CD4-positive, alpha-beta T cell treated with Interleukin-1 beta for 1 hour (primary cell): Measurements from ENCODE around the gene TMEM150A.
"Not testable (repeated sequence)": the region's sequence is repeated elsewhere in the genome, so short reads cannot be mapped to it uniquely, and the experiment has no call there.

Experiments used
- DNase-seq, 2 donors: peaks; one replicate each; pipeline ENCODE4 v3.0.0-alpha.2; 2020 to 2022

The TMEM150A gene

DNA sequence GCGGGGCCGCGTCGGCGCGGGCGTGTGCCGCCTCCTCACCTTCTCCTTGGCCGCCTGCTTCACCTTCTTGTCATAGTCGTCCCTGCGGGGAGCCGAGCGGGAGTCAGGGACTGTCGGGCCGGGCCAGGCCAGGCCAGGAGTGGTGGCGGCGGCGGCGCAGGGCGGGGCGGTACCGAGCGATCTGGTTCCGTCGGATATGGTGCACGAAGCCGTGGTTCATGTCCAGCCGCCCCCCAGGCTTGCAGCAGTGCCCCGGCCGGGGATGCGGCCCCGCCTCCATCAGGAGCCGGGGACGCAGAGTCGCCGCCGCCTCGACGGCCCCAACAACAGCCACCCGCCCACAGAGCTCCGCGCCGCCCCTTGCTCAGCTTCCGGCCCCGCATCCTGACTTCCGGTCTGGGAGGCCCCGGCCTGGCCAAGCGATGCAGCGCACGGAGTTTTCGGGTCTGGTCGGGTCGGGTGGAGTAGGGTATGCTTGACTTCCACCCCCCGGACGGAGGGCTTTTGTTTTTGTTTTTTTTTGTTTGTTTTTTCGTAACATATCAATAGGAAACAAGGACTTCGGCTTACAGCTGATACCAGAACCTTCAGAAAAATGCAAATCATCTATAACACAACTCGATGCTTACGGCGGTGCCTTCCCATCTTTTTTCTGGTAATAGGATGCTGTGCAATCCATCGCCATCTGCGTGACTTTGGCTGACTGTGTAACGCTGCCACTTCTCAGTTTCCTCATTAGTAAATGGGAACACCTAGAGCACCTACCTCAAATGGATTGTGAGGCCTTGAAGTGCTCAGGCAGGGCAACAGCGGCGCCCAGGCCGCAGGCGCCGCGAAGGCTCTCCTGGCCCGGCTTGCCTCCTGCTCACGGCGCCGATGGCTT is 9.4 kb upstream of the TMEM150A start, which contains the start of gene C2orf68:
C2orf68 (minus strand) TSS at position 362 of the 883 bp plus-strand sequence; CDS start at position 280, 82 bp downstream.
- peak; percentile 84 to 85 for DNase-seq

DNA sequence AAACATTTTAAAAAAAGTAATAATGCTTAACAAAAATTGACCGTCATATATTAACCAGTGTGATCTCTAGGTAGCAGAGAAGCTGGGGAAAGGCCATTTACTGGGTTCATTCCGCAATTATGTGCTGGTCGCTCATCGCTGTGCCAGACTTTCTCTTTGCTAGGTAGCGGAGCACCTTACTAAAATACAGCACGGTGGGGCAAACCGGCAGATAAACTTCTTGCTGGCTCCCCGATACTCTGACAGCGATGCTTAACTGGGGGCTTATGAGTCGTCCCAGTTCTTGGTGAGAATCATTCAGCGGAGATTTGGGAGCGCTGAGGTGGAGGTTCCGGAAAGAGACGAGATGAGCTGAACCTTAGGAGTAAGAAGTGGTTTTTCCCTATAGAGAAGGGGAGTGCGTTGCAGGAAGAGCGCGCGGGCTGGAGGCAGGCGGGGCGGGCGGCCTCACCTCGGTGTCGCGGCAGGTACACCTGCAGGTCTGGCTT is 8.8 kb upstream of the TMEM150A start:
- DNase-seq, result no peak

DNA sequence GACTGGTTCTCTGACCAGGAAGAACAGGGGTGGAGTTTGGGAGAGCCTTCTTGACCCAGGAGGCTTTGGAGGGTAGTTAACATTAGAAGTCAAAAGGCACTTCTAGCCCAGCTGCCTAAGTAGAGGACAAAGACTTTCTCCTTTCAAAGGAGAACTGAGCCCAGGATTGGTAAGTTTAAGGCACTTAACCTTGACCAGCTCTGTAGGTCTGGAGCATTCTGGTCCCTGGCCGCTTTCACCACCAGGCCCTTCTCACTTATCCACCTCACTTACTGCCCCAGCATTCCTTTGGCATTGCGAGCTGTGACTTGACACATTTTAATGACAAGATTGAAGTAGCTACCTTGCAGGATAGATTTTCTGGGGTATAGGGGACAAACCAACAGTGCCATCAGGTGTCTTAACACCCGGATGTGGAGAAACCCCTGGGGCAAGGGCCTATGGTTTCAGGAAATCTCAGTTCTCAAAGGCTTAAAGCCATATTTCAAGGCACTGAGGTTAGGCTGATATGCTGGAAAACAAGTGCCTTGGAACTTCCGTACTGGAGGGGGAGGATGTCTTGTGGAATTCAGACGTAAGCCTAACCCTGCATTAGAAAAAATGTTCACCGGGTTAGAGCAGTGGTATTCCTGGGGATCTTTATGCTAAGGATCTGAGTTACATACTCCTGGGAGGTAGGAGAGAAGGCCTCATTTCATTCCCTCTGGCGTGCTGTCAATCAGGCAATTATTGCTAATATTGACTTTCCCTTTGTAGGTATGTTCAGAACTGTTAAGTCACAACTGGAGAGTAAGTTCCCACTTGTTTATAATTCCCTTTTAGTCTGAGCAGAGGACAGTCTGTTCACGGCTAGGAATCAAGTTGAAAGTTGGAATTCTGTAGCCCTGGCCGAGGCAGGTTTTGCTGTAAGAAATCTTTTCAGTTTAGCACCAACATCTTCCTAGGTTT is 5.0 kb upstream of the TMEM150A start:
- no peak for DNase-seq

DNA sequence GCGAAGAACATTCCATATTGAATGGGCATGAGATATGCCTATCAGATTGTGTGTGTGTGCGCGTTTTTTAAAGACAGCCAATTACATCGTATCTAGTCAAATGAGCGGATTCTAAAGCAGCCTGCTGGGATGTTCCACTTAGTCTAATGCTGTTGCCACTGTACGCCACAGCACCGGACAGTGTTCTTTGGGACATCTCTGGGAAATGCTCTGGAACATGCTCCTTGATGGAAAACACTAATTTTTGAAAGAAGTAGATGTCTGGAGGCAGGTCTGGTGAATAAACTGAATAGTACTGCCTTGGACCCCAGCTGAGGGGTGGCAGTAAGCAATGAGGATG is 3.6 kb upstream of the TMEM150A start:
- DNase-seq, result no peak

DNA sequence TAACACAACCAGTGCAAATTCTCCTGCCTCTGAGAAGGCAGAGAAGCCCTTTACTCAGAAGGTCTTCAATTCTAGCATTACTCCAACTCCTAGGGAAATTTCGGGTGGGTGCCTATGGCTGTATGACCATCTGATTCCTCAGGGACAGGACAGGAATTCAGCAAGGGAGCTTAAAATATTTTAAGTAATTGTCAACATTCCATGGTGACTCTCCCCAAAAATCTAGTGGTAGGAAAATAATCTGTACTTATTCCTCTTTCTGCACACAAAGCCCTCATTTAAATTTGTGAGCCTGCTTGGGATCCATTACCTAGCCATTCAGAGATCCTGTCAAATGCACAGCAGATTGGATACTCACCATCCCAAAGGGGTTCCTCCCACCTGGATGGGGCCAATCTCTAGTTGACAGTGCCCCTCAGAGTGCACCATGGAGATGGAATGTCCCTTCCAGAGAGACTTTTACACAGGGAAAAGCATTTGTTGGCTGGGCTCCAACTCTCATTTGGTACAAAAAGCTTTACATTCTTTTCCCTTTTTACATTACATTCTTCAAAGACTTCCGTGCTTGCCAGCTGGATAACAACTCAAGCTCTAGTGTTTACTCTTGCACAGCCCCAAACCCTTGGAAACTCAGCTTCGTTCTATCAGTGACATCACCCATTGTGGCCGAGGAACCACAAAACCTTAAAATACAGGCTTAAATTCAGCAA is 3.1 kb upstream of the TMEM150A start:
- no peak for DNase-seq

DNA sequence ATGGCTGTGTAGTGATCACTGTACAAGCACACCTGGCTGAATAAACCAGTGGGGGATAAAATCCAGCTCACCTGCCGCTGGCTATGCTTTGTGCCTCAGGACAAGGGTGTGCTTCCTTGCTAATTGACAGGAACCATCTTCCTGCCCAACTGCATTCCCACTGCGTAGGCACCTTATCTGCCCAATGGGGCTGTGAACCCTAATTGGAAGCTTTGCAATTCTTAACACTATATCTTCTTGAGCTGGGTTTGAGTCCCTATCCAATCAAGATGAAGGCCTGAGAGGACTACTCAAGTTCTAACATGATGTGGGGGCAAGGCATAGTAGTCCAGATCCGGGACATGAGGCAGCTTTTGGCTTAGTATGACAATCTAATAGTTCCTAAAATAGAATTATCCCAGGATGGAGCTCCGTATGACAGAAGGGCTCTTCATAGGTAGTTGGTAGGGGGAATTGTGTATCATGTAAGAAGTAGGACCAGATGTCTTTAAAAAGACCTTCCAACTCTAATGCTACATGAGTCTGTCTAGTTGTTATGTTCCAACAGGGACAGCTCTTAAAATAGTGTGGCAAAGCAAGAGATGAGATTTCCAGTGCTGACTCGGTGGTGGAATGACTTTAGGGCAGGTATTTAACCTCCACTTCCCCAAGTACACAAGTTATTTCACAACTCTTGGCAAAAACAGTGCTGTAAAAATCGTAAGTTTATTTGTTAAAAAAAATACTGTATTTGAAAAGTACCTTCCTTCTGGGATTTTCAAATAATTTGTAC is 2.3 kb upstream of the TMEM150A start:
- DNase-seq, result no peak

DNA sequence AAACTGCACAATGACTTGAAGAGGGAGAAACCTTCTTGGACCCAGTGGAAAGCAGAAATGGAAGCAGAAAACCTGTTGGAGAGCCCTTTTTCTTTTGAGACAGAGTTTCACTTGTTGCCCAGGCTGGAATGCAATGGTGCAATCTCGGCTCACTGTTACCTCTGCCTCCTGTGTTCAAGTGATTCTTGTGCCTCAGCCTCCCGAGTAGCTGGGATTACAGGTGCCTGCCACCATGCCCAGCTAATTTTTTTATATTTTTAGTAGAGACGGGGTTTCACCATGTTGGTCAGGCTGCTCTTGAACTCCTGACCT is 1.6 kb upstream of the TMEM150A start:
- DNase-seq, result not testable (repeated sequence)

DNA sequence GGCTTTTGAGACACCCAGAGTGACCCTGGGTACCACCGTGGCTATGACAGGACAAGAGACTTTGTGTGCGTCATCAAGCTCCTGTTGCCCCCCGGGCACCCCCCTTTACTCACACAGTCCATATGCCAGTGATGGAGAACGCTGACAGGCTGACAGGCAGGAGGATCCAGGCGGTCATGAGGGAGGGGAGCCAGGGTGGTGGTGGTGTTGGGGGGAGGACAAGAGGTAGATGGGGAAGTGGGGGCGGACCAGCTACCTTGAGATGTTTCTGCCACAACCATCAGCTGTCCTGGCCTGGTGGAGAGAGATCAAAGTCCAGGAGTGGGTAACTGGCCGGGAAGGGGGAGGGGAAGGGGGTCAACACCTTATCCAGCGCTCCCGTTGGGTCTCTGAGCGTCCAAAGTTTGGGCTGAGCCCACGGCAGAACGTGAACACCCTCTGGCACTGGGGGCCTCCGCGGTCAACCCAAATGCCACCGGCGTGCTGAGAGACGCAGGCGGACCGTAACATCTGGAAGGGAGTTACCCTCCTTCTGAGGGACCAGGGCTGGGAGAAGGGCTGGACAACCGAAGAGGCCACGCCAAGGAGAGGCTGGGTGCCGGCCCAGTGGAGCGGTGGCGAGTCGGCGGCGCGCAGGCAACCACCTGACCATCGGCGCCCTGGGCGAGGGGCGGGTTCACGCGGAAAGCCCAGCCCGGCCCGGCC is 575 bp downstream of the TMEM150A start:
- peak in 1 of 2 donors; percentile 18 for DNase-seq

DNA sequence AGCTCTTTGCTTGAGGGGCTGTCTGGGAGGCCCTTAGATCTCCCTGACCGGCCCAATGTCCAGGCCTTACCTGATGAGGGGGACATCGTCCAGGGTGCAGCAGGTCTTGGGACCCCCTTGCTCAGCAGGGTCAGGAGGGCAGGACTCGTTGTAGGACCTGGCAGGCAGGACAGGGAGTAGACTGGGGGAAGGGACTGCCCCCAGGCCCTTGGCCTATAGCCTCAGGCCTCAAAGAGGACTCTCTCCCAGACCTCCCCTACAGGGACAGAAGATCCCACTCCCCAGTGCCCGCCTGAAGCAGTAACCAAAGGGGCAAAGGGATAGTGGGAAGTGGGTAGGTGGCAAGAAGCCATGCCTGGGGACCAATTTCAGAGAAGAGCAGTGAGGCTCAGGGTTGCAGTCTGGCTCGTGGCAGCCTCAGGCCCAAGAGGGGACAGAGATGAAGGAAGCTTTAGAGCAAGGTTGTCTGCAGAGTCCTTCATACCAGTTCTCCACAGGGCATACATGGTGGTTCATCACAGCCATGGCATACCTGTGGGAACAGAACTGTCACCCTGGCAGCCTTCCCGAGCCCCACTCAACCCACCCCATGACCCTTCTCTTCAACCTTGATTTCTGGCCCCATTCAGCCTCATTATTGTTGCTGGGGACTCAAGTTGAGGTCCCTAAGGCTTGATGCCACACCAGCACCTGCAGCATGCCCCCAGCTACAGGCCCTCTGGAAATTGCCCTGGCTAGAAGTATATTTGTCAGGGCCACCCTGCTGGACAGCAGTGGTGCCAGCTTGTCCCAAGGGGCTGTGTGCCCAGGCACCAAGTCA is 1.3 kb downstream of the TMEM150A start:
- DNase-seq, result no peak

DNA sequence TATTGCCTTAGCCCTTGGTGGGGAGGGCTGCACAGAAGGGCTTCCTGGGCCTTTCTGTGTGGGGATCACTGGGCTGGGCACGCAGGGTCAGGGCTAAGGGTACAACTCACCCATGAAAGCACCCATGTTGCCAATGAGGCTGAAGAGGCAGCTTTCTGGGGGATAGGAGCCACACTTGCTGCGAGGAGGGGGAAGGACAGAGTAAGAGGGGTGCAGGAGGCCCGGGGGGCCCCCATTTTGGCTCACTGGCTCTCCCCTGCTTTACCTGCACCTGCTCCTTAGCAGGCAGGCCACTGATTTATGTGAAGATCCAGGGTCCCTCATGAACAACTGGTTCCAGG is 2.3 kb downstream of the TMEM150A start:
- DNase-seq, result no peak

DNA sequence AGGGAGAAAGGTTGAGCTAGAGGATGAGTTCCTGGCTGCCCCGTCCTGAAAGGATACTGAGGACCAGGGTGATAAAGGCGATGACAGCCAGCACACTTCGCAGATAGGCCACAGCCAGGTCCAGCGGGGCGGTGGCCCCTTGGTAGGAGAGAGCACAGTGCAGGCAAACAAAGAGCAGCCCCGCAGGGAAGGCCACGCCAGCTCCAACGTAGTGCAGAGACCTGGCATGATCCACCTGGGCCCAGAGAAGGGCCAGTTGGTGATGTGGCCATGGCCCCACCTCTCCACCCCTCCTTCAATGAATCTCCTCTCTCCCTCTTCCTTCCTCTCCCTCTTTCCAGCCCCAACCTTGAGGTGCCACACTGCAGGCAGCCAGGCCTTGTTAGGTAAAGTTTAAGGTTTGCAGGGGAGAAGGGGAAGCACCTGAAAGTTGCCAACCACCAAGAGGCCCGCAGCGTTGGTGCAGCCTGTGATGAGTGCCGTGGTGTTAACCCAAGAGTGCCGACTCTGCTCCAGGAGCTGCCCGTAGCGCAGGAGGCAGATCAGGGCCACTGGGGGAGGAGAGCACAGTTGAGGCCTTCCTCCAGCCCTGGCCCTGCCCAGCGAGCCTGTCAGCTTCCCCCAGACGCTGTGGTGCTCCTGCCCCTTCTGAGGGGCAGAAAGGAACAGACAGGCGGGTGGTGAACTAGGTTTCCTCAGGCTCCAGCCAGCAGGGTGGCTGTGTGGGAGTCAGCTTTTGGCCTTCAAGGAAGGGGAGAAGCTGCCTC is 2.8 kb downstream of the TMEM150A start:
- no peak for DNase-seq

DNA sequence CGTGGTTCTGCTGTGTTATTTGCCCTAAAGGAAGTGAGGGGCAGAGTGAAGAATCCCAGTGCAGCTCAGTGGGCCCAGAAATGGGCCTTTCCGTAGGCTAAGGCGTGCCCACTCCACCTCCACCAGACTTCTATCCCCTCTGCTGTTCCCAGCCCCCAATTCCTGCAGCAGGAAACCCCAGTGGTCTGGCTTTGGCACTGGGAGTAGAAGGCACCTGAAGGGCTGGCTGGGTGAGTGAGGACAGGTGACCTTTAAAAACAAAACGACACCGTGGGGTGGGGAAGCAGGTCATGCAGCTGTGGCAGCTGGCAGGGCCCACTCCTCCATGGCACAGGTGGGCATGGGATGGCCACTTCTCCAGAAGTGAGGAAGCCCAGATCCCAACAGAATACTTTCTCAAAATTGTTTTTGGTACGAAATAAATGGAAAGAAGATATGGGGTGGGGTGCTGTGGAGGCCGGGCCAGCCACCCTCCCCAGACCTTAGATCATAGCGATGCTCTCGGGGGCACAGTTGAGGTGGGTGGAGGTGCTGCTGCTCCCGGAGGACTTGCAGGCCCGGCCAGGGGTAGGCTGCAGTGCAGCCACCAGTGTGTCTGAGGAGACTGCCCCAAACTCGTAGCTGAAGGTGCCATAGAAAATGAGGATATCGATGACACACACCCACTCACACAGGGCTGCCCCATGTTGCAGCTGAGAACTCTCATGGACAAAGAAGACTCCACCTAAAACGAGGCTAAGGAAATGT is 3.7 kb downstream of the TMEM150A start:
- DNase-seq, result no peak

DNA sequence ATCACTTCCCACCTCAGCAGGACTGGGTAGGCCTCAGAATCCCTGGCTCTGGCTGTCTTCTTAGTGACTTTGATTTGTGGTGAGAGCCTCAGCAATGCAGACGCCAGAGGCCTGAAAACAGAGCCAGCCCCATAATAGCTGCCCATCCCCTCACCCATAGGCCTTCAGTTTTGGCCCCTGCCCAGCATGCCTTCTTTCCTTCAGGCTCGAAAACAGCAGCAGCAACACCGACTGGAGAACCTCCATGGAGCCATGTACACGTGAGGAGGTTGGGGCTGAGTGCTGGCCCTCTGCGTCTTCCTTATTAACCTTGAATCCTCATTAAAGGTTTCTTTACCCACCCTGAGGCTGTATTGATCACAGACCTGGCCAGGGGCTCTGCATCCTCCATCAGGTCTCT is 5.3 kb downstream of the TMEM150A start:
- DNase-seq, result no peak

DNA sequence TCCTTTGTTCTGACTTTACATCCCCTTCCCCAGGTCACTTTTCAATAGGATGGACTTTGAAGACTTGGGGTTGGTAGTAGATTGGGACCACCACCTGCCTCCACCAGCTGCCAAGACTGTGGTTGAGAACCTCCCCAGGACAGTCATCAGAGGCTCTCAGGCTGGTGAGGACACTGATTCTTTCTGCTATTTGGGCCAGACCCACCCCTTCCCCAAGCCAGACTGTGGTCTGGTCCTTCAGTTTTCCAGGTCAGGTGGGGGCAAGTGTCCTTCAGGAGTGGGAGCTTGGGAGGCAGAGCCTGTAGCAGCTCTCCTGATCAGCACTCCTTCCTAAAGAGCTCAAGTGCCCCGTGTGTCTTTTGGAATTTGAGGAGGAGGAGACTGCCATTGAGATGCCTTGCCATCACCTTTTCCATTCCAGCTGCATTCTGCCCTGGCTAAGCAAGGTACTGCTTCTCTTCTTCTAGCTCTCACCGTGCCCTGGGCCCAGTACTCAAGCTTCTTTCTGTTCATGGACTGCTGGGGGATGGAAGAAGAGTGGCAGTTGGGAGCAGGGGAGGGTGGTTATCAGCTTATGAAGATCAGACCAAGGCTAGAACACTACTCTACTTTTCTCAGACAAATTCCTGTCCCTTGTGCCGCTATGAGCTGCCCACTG is 5.9 kb downstream of the TMEM150A start:
- no peak for DNase-seq

DNA sequence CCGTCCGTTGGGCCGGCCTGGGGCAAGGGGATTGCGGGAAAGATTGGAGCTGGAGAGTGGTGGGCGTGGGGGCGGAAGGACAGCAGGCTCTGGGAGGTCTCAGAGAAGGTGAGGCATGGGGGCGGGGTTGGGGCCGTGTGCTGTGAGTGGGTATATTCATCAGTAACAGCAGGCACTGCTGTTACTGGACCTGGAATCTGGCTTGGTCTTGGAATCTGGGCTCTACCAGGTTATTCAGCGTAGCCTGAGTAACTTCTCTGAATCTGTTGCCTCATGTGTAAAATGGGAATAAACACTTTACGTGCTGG is 6.5 kb downstream of the TMEM150A start:
- DNase-seq, result no peak

DNA sequence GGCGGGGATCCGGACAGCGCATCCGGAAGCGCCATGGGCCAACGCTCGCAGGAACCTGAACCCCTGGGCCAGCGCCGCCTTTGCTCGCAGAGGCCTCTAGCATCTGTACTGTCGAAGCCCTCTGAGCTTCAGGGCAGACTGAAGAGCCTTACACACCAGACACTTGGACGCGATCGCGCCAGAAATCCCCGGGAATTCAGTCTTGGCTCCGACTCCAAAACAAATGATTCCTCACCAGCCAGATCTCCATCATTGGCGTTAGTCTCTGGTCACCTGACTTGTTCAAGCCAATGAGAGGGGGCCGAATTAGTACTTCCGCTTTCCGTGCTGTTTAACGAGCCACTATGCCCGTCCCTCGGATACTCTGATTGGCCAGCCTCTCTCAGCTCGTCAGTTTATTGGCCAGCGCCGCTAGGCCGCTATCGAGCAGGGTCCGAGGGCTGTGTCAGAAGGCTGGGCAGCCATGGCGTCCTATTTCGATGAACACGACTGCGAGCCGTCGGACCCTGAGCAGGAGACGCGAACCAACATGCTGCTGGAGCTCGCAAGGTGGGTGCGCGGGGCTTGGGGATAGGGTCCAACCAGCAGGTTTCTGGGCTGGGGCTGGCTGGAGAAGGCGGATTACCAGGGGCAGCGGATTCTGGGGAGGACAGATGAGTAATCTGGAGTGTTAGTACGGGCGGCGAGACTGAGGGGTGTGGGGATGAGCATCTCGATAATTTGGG is 7.0 kb downstream of the TMEM150A start, which contains the start of gene RNF181:
RNF181 (plus strand) TSS at position 445 of the 725 bp plus-strand sequence; CDS start at position 464, 19 bp downstream.
- DNase-seq, result peak; percentile 94 to 95

DNA sequence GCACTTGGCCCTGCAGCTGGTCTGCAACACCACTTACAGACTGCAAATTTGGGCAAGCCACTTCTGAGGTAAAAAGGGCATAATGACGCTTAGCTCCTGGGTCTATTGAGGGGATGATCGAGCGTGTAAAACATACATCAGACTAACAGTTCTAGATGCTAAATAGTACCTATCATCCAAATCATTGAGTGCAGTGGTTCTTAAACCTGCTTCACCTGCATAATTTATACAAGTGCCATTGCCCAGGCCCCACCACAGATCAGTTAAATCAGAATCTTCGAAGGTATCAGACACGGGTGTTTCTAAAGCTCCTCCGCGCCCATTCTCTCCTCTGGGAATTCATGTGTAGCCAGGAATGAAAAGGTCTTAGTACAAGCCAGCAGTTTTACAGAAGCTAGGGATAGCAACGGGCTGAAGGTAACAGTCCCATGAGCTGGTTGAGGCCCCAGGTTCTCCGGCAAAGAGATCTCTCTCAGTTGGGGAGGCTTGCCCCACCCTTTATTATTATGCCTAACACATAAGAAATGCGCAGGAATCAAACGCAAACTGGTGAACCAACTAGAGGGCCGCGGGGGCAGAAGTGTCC is 7.7 kb downstream of the TMEM150A start:
- DNase-seq, result no peak

DNA sequence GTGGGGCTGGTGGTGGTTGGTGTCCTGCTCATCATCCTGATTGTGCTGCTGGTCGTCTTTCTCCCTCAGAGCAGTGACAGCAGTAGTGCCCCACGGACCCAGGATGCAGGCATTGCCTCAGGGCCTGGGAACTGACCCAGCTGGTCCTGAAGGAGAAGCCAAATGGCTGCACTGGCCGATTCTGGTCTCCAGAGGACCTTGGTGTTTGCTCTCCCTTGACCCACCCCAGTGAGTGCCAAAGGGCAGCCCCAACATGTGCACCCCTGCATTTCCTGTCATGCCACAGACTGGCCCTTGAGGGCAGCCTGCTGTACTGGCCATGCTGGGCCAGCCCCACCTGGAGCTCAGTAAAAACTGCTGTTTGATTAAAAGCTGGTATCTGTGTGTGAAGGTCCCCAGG is 9.5 kb downstream of the TMEM150A start:
- no peak for DNase-seq
